Activated naive CD4-positive, alpha-beta T cell treated with anti-CD3 and anti-CD28 coated beads for 36 hours (primary cell): ENCODE data around the gene VGF. TPM values are rescaled to one million over a fixed set of nuclear protein-coding genes. Genes with fewer than 3 reads are reported as not detected.
"Not testable (repeated sequence)": the region's sequence is repeated elsewhere in the genome, so short reads cannot be mapped to it uniquely, and the experiment has no call there.

Source experiments
- CTCF ChIA-PET: fragments of 350-600 bp; sonication (Branson Sonifier 250); formaldehyde crosslinking; loops from one replicate; lab custom pipeline; 2021; ENCODE audit warnings: antibody characterized with exemption; lab: Charles Lee
- DNase-seq: peaks from one replicate; pipeline ENCODE4 v3.0.0-alpha.2; 2020
- H3K27ac Mint-ChIP-seq: one replicate; pipeline ENCODE4 v1.8.0; 2021; ENCODE audit warnings: mild to moderate bottlenecking, mixed read lengths
- H3K27me3 Mint-ChIP-seq: one replicate; pipeline ENCODE4 v1.8.0; 2021; ENCODE audit warnings: low read depth, mixed read lengths
- H3K36me3 Mint-ChIP-seq: one replicate; pipeline ENCODE4 v1.8.0; 2021; ENCODE audit warnings: low read depth, mixed read lengths
- H3K4me1 Mint-ChIP-seq: one replicate; pipeline ENCODE4 v1.8.0; 2021; ENCODE audit warnings: low read depth, mixed read lengths
- H3K4me3 Mint-ChIP-seq: one replicate; pipeline ENCODE4 v1.8.0; 2021; ENCODE audit warnings: mild to moderate bottlenecking, moderate library complexity, mixed read lengths
- H3K9me3 Mint-ChIP-seq: one replicate; pipeline ENCODE4 v1.8.0; 2021; ENCODE audit warnings: mixed read lengths
- intact Hi-C: fragments of 100-400 bp; cut with micrococcal nuclease; formaldehyde crosslinking; loops from one replicate; pipeline ENCODE4 v1.15.1; 2023
- total RNA-seq, 2 experiments: library from RNA; stranded (reverse); gene quantifications; one replicate each; pipeline ENCODE4 v1.2.3, GENCODE V29; 2021

Gene VGF
- total RNA-seq, 2 experiments from 2014 or later: not detected

DNA sequence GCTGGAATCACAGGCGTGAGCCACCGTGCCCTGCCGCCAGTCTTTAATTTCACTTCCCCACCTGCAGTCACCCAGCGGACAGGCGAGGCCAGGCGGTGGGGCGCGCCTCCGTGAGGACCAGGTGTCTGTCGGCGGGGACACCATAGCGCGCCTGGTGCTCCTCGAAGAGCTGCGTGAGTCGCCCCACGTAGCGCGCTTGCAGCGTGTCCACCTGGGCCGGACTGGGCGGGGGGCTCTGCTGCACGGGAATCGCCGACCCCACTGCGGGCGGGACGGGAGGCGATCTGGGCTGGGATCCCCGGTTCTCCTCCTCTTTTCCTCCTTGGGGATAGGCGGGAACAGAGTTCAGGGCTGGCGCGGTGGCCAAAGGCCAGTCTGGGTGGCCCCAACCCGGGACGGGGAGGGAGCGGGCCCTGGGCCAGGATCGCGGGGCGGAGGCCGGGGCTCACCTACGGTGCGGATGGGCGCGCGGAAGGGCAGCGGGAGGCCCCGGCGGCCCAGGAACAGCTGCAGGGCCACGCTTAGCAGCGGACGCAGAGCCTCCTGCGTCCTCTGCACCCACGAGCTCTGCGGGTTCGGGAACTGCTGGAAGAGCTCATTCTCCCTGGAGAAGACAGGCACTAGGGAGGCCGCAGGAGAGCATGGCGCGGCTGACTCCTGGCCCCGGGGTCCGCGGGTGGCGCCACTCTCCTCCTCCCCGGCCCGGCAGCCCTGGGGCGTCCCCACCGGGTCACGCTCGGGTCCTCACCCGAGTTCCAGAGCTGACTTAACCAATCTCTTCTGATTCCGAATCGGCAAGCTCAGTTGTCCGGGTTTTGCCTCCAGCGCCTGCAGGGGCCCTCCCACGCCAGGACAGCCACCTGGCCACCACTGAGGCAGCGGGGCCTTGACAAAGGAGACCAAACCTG, 36.6 kb upstream of the VGF start:
- DNase-seq: no peak
- Mint-ChIP-seq H3K9me3 (no peaks in the 10 kb centered on the region), H3K27me3 (peaks cover 21% of the 10 kb centered on the region), H3K4me3 (no peak overlapping the region), H3K27ac (no peak overlapping the region), H3K4me1 (peaks cover 14% of the 10 kb centered on the region), H3K36me3 (peaks cover 5% of the 10 kb centered on the region)
- intact Hi-C loops: loop anchor here (5.0 kb wide), 2 partner anchors 40 to 80 kb away; no protein-coding TSS in a partner anchor
- CTCF ChIA-PET: interaction anchor here (0.9 to 1.0 kb wide), 3 partner anchors 8 to 58 kb away, joined by 3 to 9 read pairs (median 5); no protein-coding TSS in a partner anchor

DNA sequence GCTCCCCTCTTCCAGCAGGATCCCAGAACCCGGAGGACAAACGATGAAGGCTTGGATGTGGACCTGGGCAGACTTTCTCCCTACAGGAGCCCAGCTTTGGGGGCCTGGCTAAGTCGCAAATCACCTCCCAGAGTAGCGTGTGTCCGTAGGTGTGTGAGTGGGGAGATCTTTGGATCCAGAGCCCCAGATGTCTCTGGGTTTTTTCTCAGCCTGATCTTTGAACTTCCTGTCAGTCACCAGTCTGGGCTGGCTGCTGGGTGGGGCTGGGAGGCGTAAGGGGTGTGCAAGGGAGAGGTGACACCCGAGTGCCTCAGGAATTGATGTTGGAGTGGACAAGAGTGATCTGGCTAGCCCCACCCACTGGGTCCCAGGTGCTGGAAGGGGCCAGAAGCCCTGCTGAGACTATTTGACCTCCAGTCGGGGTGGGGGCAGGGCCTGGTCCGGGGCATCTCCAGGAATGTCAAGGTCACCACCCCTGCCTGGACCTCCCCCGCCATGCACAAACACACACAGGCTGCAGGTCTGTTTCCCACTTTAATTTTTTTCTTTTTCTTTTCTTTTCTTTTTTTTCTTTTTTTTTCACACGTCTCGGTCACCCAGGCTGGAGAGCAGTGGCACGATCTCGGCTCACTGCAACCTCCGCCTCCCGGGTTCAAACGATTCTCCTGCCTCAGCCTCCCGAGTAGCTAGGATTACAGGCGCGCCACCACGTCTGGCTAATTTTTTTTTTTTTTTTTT, 35.7 kb upstream of the VGF start, which contains the start of gene MOGAT3:
Gene MOGAT3, minus strand, starts transcription at position 175 of the 738 bp plus-strand sequence. CDS start 182 bp downstream, outside the sequence.
- Mint-ChIP-seq H3K36me3 (no peaks in the 10 kb centered on the region), H3K4me1 (peaks cover 14% of the 10 kb centered on the region), H3K9me3 (no peaks in the 10 kb centered on the region), H3K4me3 (no peak within 1 kb of the TSS), H3K27ac (no peak within 1 kb of the TSS), H3K27me3 (peaks cover 21% of the 10 kb centered on the region)
- CTCF ChIA-PET: interaction anchor here (1.4 kb wide), 1 partner anchor 17 kb away, joined by 3 read pairs; the partner anchor contains the start of gene ZNHIT1
- intact Hi-C loops: loop anchor here (5.0 kb wide), 2 partner anchors 41 to 81 kb away; no protein-coding TSS in a partner anchor
- DNase-seq: no peak

DNA sequence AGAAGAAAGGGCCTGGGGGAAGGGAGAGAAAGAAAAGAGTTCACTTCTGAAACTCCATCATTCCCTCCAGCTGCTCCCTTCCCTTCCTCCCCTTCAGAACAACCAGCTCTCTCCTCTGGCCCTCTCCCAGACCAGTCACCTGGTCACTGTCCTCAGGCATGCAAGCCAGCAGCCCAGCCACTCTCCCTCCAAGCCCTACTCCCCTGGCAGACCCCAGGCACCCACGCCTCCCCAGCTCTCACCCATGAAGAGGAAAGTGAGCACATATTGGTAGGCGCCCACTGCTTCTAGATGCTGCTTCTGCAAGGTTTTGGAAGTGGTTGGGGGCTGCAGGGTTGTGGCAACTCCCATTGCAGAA, 35.1 kb upstream of the VGF start:
- no peak for DNase-seq
- Mint-ChIP-seq H3K36me3 (no peaks in the 10 kb centered on the region), H3K4me3 (no peak overlapping the region), H3K4me1 (peaks cover 14% of the 10 kb centered on the region), H3K9me3 (no peaks in the 10 kb centered on the region), H3K27me3 (peaks cover 21% of the 10 kb centered on the region), H3K27ac (no peak overlapping the region)
- intact Hi-C loops: loop anchor here (5.0 kb wide), 2 partner anchors 42 to 82 kb away; no protein-coding TSS in a partner anchor
- CTCF ChIA-PET: interaction anchor here (1.4 kb wide), 2 partner anchors 18 to 57 kb away, joined by 3 to 8 read pairs; partner anchors contain the start of gene ZNHIT1

DNA sequence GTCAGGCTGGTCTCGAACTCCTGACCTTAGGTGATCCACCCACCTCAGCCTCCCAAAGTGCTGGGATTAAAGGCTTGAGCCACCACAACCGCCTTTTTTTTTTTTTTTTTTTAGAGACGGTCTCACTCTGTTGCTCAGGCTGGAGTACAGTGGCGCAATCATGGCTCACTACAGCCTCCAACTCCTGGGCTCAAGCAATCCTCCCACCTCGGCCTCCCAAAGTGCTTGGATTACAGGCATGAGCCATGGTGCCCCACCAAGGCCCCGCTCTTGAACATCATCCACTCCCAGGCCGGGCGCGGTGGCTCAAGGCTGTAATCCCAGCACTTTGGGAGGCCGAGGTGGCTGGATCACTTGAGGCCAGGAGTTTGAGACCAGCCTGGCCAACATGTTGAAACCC, 34.2 kb upstream of the VGF start:
- not testable (repeated sequence) for H3K4me3 Mint-ChIP-seq

DNA sequence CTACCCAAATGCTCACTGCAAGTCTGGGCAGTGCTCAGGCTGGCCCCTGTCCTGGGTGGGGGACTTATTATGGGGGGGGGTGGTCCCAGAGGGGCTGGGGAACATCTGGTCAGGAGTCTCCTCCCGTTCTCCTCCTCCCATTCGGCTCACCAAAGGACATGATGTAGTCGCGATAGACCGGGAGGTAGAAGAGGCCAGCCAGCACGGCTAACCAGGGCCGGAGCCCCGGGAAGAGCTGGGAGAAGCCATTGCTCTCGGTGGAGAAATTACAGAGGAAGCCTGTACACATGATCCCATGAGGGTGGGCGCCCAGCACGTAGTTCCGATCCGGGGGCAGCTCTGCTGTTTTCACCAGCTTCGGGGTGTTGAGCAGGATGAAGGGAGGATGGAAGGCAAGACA, 33.1 kb upstream of the VGF start:
- CTCF ChIA-PET: no interaction called here
- H3K36me3 Mint-ChIP-seq: no peaks in the 10 kb centered on the region
- peaks cover 20% of the 10 kb centered on the region for H3K27me3 Mint-ChIP-seq
- peaks cover 11% of the 10 kb centered on the region for H3K4me1 Mint-ChIP-seq
- H3K4me3 Mint-ChIP-seq: no peak overlapping the region
- H3K9me3 Mint-ChIP-seq: no peaks in the 10 kb centered on the region
- no peak for DNase-seq
- H3K27ac Mint-ChIP-seq: no peak overlapping the region
- intact Hi-C loops: no loop called here

More for the DNA sequence above, 34.2 kb upstream of the VGF start:
- H3K27ac Mint-ChIP-seq, intact Hi-C loops, DNase-seq, H3K9me3 Mint-ChIP-seq, H3K36me3 Mint-ChIP-seq: not testable (repeated sequence)
- Mint-ChIP-seq H3K27me3 (peaks cover 21% of the 10 kb centered on the region), H3K4me1 (peaks cover 14% of the 10 kb centered on the region)
- CTCF ChIA-PET: interaction anchor here (0.6 to 1.4 kb wide), 3 partner anchors 19 to 56 kb away, joined by 3 to 8 read pairs (median 4); partner anchors contain the start of gene ZNHIT1

DNA sequence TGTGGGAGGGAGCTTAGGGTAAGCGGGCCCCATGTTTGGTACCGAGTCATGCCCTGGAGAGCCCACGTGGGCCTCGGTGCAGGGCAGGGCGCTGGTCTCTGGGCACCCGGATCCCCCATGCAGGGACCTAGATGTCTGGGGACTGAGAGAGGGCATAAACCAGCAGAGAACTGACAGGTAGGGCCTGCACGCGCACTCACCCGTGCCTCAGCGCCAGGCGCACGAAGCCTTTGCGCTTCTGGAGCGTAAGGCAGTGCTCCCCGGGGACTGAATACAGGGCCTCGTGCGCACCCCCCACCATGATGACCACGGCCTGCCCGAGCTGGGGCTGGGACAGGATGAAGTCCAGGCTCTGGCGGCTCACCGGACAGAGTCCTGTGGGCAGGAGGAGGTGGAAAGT, 32.6 kb upstream of the VGF start:
- peaks cover 10% of the 10 kb centered on the region for H3K4me1 Mint-ChIP-seq
- no peaks in the 10 kb centered on the region for H3K9me3 Mint-ChIP-seq
- no peak overlapping the region for H3K27ac Mint-ChIP-seq
- H3K4me3 Mint-ChIP-seq: no peak overlapping the region
- CTCF ChIA-PET: no interaction called here
- H3K27me3 Mint-ChIP-seq: peaks cover 19% of the 10 kb centered on the region
- no peak for DNase-seq
- H3K36me3 Mint-ChIP-seq: no peaks in the 10 kb centered on the region
- intact Hi-C loops: no loop called here

DNA sequence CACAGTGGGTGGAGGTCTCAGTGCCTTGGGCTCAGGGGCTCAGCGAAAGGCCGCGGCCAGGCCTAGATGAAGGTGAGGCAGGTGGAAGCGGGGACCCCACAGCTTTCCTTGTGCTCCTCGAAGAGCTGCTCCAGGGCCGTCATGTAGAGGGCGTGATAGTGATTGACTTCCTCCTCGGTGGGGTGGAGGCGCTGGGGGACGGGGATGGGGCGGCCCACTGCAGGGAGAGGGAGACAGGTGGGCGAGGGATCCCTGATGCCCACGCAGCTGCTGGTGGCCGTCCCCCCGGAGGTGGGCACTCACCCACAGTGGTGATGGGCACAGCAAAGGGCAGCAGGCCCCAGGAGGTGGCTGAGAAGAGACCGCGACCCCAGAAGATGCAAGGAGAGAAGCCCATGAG, 30.5 kb upstream of the VGF start:
- intact Hi-C loops: no loop called here
- no peak overlapping the region for H3K27ac Mint-ChIP-seq
- no peak overlapping the region for H3K4me3 Mint-ChIP-seq
- no peaks in the 10 kb centered on the region for H3K36me3 Mint-ChIP-seq
- DNase-seq: no peak
- CTCF ChIA-PET: interaction anchor here (0.8 to 7.7 kb wide), 3 partner anchors 48 to 87 kb away, joined by 3 to 233 read pairs (median 3); no protein-coding TSS in a partner anchor
- H3K9me3 Mint-ChIP-seq: no peaks in the 10 kb centered on the region
- H3K27me3 Mint-ChIP-seq: peaks cover 7% of the 10 kb centered on the region
- H3K4me1 Mint-ChIP-seq: peaks cover 3% of the 10 kb centered on the region

DNA sequence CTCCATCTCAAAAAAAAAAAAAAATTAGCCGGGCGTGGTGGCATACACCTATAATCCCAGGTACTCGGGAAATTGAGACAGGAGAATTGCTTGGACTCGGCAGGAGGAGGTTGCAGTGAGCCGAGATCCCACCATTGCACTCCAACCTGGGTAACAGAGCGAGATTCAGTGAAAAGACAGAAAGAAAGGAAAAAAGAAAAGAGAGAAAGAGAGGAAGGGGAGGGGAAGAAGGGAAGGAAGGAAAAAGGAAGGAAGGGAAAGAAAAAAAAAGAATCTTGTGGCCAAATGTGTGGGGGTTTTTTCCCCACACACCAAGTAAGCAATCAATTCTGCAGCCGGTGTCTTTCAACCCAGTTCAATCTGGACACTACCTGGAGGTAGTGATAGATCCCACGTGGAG, 23.7 kb upstream of the VGF start:
- H3K27me3 Mint-ChIP-seq: peaks cover 6% of the 10 kb centered on the region
- no peaks in the 10 kb centered on the region for H3K36me3 Mint-ChIP-seq
- H3K4me3 Mint-ChIP-seq: no peak overlapping the region
- no peaks in the 10 kb centered on the region for H3K4me1 Mint-ChIP-seq
- intact Hi-C loops: no loop called here
- DNase-seq: no peak
- CTCF ChIA-PET: no interaction called here
- H3K9me3 Mint-ChIP-seq: no peaks in the 10 kb centered on the region
- H3K27ac Mint-ChIP-seq: no peak overlapping the region

DNA sequence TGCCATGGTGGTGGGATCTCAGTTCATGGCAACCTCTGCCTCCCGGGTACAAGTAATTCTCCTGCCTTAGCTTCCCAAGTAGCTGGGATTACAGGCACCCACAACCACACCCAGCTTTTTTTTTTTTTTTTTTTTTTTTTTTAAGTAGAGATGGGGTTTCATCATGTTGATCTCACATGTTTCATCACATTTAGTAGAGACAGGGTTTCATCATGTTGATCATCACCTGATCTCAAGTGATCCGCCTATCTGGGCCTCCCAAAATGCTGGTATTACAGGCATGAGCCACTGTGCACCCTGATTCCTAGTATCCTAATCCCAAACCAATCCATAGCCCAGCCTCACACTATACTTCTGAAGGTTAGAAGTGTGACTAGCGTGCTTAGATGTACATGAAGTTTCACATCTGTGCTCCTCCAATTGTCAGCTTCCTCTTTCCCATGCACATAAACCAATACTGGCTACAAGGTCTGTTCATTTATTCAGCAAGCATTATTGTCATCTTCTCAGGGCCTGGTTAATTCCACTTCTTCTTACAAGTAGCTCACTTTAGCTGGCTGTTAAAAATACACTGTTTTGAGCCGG, 21.6 kb upstream of the VGF start:
- CTCF ChIA-PET: interaction anchor here (0.7 to 1.1 kb wide), 3 partner anchors 16 to 43 kb away, joined by 3 to 4 read pairs (median 4); no protein-coding TSS in a partner anchor
- no peak overlapping the region for H3K27ac Mint-ChIP-seq
- DNase-seq: no peak

DNA sequence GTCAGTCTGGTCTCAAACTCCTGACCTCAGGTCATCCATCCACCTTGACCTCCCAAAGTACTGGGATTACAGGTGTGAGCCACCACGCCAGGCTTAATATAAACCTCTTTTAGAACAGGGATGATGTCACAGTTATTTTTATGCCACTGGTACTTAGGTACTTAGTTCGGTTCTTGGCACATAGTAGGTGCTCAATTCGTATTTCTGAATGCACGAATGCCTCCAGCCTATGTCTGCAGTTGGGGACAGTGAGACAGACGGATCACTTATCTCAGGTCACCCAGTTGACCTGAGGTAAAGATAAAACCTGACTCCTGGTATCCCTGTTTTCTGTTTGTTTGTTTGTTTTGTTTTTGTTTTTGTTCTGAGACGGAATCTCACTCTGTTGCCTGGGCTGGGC, 20.8 kb upstream of the VGF start:
- Mint-ChIP-seq H3K4me1 (peaks cover 2% of the 10 kb centered on the region), H3K27ac (no peak overlapping the region), H3K4me3 (no peak overlapping the region), H3K36me3 (no peaks in the 10 kb centered on the region), H3K9me3 (no peaks in the 10 kb centered on the region), H3K27me3 (peaks cover 17% of the 10 kb centered on the region)
- CTCF ChIA-PET: interaction anchor here (1.1 kb wide), 1 partner anchor 16 kb away, joined by 4 read pairs; no protein-coding TSS in a partner anchor
- intact Hi-C loops: no loop called here
- no peak for DNase-seq

More for the DNA sequence above, 21.6 kb upstream of the VGF start:
- peaks cover 15% of the 10 kb centered on the region for H3K27me3 Mint-ChIP-seq
- H3K4me1 Mint-ChIP-seq: peaks cover 2% of the 10 kb centered on the region
- H3K9me3 Mint-ChIP-seq: no peaks in the 10 kb centered on the region
- intact Hi-C loops: no loop called here
- no peak overlapping the region for H3K4me3 Mint-ChIP-seq
- no peaks in the 10 kb centered on the region for H3K36me3 Mint-ChIP-seq

DNA sequence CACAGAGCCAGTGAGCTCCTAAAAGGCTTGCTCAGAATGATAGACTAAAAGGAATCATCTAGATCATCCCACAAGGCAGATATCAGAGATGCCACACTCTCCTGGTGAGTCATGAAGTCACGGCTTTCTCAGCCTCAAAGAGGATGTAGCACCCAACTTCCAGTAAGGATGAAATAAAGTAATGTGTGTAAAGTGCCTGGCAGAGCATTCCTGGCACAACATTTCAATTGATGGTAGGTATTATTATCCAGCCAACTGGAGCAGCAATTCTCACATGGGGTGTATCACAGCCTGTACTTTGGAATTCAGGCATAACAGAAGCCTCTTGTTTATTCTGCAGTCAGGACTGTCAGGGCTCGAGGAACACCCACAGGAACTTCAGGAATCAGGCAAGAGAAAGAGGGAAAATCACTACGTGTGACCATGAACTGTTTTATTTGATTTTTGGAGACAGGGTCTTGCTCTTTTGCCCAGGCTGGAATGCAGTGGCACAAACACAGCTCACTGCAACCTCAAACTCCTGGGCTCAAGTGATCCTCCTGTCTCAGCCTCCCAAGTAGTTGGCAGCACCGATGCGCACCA, 20.0 kb upstream of the VGF start:
- Mint-ChIP-seq H3K4me3 (no peak overlapping the region), H3K4me1 (peaks cover 4% of the 10 kb centered on the region), H3K9me3 (no peaks in the 10 kb centered on the region), H3K36me3 (no peaks in the 10 kb centered on the region), H3K27me3 (peaks cover 24% of the 10 kb centered on the region), H3K27ac (no peak overlapping the region)
- CTCF ChIA-PET: interaction anchor here (1.3 kb wide), 1 partner anchor 41 kb away, joined by 5 read pairs; no protein-coding TSS in a partner anchor
- intact Hi-C loops: no loop called here
- DNase-seq: no peak
